ENCODE data around the gene GON4L. TPM values are rescaled to one million over a fixed set of nuclear protein-coding genes. Genes with fewer than 3 reads are reported as not detected.
A peak's percentile ranks its signal among the peaks of the same experiment; 100 is the strongest.
"Not testable (repeated sequence)": the region's sequence is repeated elsewhere in the genome, so short reads cannot be mapped to it uniquely, and the experiment has no call there.

The GON4L gene
- total RNA-seq, 1 donor from 2014 or later: 57.0 TPM

DNA sequence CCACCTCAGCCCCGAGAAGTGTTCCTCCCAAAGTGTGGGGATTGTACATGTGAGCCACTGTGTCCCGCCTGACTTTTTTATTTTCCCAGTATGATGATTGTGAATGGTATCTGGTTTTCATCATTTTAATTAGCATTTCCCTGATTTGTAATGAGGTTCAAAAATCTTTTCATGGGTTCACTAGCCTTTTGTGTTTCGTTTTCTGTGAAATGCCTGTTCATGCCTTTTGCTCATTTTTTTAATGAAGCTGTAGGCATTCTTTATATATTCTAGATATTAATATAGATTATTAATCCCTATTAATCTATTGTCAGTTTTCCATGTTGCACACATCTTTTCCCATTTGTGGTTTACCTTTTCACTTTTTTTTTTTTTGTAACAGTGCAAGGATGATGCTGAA lies 147.6 kb downstream of the GON4L start:
- Mint-ChIP-seq H3K36me3 (ENCODE audit: unreplicated experiment) (peaks cover 18% of the 10 kb centered on the region), H3K27me3 (ENCODE audit: unreplicated experiment) (no peaks in the 10 kb centered on the region), H3K9me3 (ENCODE audit: unreplicated experiment) (no peaks in the 10 kb centered on the region), H3K4me3 (ENCODE audit: unreplicated experiment) (no peak overlapping the region), H3K27ac (ENCODE audit: unreplicated experiment) (no peak overlapping the region), H3K4me1 (ENCODE audit: unreplicated experiment) (peaks cover 5% of the 10 kb centered on the region)
- TF ChIP-seq CTCF (IDR thresholded peaks at IDR 0.05): no peak
- no peak for DNase-seq (ENCODE audit: extremely low spot score, unreplicated experiment)

DNA sequence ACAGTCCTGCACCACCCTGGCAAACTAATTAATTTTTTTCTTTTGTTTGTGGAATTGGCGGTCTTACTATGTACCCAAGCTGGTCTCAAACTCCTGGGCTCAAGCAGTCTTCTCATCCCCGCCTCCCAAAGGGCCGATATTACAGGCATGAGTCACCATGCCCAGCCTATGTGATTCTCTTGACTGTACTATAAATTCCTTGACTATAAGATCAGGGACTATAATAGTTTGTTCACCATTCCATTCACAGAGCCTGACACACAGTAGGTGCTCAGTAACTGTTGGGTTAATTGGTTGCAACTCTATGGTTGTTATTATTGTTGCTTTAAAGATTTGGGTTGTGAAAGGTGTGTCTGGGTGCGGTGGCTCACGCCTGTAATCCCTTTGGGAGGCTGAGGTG lies 150.9 kb downstream of the GON4L start:
- peaks cover 4% of the 10 kb centered on the region for H3K36me3 Mint-ChIP-seq (ENCODE audit: unreplicated experiment)
- TF ChIP-seq CTCF (IDR thresholded peaks at IDR 0.05): no peak
- no peaks in the 10 kb centered on the region for H3K9me3 Mint-ChIP-seq (ENCODE audit: unreplicated experiment)
- H3K27ac Mint-ChIP-seq (ENCODE audit: unreplicated experiment): no peak overlapping the region
- no peak overlapping the region for H3K4me3 Mint-ChIP-seq (ENCODE audit: unreplicated experiment)
- peaks cover 5% of the 10 kb centered on the region for H3K4me1 Mint-ChIP-seq (ENCODE audit: unreplicated experiment)
- DNase-seq (ENCODE audit: extremely low spot score, unreplicated experiment): peak; percentile 27
- no peaks in the 10 kb centered on the region for H3K27me3 Mint-ChIP-seq (ENCODE audit: unreplicated experiment)

DNA sequence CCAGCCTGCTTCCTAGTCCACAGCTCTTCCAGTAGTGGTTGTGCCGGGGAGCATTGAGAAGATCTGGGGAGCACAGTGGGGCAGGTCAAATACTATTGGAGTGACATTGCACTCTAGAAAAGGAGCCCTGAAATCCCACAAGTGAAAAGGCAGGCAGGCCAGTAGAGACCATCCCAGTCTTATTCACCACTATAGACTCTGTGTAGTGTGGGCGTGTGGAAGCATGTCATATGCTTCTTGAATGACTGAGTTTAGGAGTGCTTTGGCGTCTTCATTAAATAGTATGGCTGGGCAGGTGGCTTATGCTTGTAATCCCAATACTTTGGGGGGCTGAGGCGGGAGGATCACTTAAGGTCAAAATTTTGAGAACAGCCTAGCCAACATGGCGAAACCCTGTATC lies 152.6 kb downstream of the GON4L start:
- not testable (repeated sequence) for H3K27me3 Mint-ChIP-seq (ENCODE audit: unreplicated experiment); H3K27ac Mint-ChIP-seq (ENCODE audit: unreplicated experiment); DNase-seq (ENCODE audit: extremely low spot score, unreplicated experiment); H3K4me3 Mint-ChIP-seq (ENCODE audit: unreplicated experiment); H3K4me1 Mint-ChIP-seq (ENCODE audit: unreplicated experiment); H3K36me3 Mint-ChIP-seq (ENCODE audit: unreplicated experiment); H3K9me3 Mint-ChIP-seq (ENCODE audit: unreplicated experiment)

GRCh38 chr1:155703216-155703615 lies 153.8 kb downstream of the GON4L start:
- Mint-ChIP-seq H3K9me3 (ENCODE audit: unreplicated experiment) (no peaks in the 10 kb centered on the region), H3K27me3 (ENCODE audit: unreplicated experiment) (no peaks in the 10 kb centered on the region), H3K36me3 (ENCODE audit: unreplicated experiment) (no peaks in the 10 kb centered on the region), H3K4me3 (ENCODE audit: unreplicated experiment) (no peak overlapping the region), H3K27ac (ENCODE audit: unreplicated experiment) (no peak overlapping the region), H3K4me1 (ENCODE audit: unreplicated experiment) (peaks cover 6% of the 10 kb centered on the region)
- no peak for DNase-seq (ENCODE audit: extremely low spot score, unreplicated experiment)
- no peak for TF ChIP-seq CTCF (IDR thresholded peaks at IDR 0.05)

- not testable (repeated sequence) for H3K27ac Mint-ChIP-seq (ENCODE audit: unreplicated experiment); DNase-seq (ENCODE audit: extremely low spot score, unreplicated experiment); H3K36me3 Mint-ChIP-seq (ENCODE audit: unreplicated experiment); H3K27me3 Mint-ChIP-seq (ENCODE audit: unreplicated experiment); H3K4me1 Mint-ChIP-seq (ENCODE audit: unreplicated experiment); H3K9me3 Mint-ChIP-seq (ENCODE audit: unreplicated experiment); H3K4me3 Mint-ChIP-seq (ENCODE audit: unreplicated experiment)
Observed at GRCh38 chr1:155701675-155702074, 155.3 kb downstream of the GON4L start.

Other genes starting within 250 kb of the GON4L start
- gene MSTO1, start 247.0 kb downstream of the GON4L start, total RNA-seq: 47.8 and 50.8 TPM in 2 replicates
- 50.1 and 53.3 TPM in 2 replicates for gene YY1AP1, start 168.4 kb downstream of the GON4L start, total RNA-seq
- gene DAP3, start 168.1 kb downstream of the GON4L start, total RNA-seq: 78.0 and 85.2 TPM in 2 replicates
- 5.3 TPM in 2 replicates for gene SYT11, start 2.4 kb upstream of the GON4L start, total RNA-seq
- 43.1 and 45.6 TPM in 2 replicates for gene RIT1, start 54.1 kb upstream of the GON4L start, total RNA-seq
- 48.8 and 53.7 TPM in 2 replicates for gene KHDC4, start 77.2 kb upstream of the GON4L start, total RNA-seq
- not detected in 2 replicates for gene RXFP4, start 84.4 kb upstream of the GON4L start, total RNA-seq
- gene ARHGEF2, start 121.3 kb upstream of the GON4L start, total RNA-seq: 199 and 201 TPM in 2 replicates
- 283 and 284 TPM in 2 replicates for gene SSR2, start 163.7 kb upstream of the GON4L start, total RNA-seq
- 36.4 and 36.9 TPM in 2 replicates for gene UBQLN4, start 196.6 kb upstream of the GON4L start, total RNA-seq
- 56.2 and 59.9 TPM in 2 replicates for gene LAMTOR2, start 197.6 kb upstream of the GON4L start, total RNA-seq
- not detected in 2 replicates for gene RAB25, start 203.9 kb upstream of the GON4L start, total RNA-seq
- gene MEX3A, start 225.3 kb upstream of the GON4L start, total RNA-seq: 19.8 and 20.7 TPM in 2 replicates